HG03025 (cell line): ENCODE data around the gene PLPP1.
A peak's percentile ranks its signal among the peaks of the same experiment; 100 is the strongest.
"Not testable (repeated sequence)": the region's sequence is repeated elsewhere in the genome, so short reads cannot be mapped to it uniquely, and the experiment has no call there.

Experiments
- ATAC-seq: cut with Tn5 transposase; IDR thresholded peaks from one replicate; pipeline ENCODE4 v1.9.1; 2021; ENCODE audit warnings: mild to moderate bottlenecking, moderate library complexity; ENCODE audit not compliant: unreplicated experiment, low FRiP score

The PLPP1 gene

DNA sequence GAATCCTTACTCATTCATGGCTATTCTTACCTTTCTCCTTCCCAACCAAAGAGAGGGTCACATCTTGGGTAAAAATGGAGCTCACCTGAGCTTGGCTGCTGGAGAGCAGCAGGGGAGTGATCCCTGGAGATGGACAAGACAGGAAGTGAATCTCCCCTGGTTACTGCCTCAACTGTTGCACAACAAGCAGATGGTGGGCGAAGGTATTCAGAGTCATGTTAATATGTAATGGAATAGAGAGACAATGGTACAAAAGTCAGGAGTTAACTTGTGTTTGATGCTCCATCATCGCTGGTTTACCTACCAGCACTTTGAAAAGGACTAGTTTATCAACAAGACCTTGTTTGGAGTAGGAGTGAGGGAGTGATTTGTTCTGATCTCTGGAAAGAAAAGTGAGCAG is 13.0 kb upstream of the PLPP1 start:
- no peak for ATAC-seq

DNA sequence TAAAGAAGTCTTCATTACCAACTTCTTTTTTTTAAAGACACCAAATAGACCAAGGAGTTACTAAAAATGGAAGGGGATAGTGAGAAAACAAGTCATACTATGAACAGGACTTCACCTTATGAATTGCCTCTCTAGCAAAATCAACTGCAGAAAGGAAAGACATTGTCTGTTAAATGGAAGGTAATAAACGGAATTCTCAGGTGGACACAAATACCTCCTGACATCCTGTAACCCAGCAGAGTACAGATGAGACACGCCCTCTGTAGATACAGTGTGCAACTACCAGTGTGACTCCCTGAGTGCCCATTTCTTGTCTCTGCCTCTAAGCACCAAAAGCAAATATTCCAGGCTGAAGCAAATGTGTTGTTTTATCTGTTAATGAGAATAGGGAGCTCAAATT is 12.2 kb upstream of the PLPP1 start:
- ATAC-seq = no peak

DNA sequence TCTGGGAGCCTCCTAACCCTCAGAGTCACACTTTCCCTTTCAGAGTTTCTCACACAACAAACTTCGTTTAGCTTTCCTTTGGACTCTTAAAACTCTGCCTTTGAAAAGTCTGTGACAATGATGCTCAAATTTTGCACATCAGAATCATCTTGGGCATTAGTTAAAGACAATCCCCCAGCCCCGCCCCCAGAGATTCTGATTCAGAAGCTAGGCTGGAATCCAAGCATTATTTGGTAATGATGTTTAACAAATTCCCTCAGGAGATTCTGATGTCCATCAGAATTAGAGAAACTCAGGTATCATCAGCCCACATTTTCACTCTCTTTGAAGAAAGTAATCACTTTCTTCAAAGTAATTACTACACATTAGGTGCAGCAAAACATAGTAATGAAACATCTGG is 9.6 kb upstream of the PLPP1 start:
- no peak for ATAC-seq

- ATAC-seq = no peak
Measured at GRCh38 chr5:55541056-55541635, 6.4 kb upstream of the PLPP1 start.

DNA sequence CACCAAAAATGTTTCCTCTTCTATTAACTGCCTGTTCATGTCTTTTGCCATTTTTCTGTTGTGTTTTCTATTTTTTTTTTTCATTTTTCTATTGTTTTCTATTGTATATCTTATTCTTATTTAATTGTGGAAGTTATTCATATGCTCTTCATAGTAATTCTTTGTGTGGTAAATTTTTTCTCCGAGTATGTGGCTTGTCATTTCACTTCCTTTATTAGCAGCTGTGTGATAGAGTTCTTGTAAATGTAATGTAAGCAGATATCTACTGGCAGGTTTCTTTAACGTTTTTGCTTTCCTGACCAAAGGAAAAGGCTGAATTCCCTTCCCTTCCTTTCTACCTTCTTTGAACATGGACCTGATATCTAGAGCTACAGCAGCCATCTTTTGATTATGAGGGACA is 5.8 kb upstream of the PLPP1 start:
- no peak for ATAC-seq

DNA sequence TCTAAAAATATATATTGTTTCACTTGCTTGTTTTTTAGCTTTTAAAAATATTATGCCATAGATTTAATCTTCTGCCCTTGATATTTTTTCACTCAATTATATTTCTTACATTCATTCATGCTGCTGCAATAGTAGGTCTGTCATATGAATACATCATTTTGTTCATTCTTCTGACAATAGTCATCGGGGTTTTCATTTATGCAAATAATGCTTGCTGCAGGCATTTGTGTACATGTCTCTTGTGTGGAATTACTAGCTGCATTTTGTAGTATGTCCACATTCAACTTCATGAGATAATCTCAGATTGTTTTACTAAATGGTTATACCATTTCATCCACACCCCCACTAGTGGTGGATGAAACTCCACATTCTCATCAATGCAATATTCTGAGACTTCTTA is 5.3 kb upstream of the PLPP1 start:
- ATAC-seq = no peak

DNA sequence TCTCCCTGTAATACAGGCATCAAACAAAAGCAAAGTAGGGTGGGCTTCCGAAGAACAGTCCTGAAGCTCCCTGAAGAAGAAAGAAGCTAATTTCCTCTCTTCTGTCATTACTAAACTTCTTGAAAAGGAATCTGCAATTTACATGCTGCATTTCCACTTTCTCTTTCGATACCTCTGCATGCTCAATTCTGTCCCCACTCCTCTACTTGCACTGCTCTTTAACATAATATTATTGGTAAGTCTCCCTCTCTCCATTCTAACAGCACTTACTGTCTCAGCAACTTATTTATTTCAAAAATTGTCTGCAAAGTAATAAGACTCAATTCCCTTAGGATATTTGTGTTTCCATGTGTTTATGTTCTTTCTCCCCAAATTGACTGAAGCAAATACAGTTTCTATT is 3.9 kb upstream of the PLPP1 start:
- no peak for ATAC-seq

- ATAC-seq = not testable (repeated sequence)
Measured at GRCh38 chr5:55537315-55537714, 2.6 kb upstream of the PLPP1 start.

DNA sequence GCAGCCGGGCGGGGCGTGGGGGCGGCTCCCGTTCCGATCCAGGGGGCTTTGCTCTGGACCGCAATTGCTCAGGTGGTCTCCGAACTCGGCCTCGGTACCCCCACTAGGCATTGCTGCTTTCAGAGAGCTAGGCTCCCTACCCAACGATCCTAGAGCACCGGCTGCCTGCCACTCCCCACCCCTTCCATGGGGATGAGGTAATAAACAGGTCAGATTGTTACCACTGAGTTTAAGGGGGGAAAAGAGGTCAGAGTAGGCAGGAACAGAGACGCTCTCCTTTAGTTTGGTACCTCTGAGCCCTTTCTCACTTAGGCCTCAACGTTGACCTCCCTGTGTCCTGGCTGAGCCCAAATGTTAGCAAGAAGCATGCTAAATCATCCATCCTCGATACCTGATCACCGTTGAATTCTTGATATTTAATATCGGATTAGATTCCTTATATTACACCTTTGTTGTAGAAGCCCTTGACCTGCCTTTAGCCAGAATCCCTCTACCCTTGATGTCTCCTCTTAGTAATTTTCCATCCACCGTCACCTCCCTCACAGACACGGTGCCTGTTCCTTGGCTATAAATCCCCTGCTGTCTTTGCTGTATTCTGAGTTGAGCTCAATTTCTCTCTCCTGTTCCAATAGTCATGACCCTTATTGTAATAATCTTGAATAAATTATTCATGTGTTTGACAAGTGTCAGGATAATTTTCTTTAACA is 588 bp upstream of the PLPP1 start:
- ATAC-seq = peak; percentile 9

DNA sequence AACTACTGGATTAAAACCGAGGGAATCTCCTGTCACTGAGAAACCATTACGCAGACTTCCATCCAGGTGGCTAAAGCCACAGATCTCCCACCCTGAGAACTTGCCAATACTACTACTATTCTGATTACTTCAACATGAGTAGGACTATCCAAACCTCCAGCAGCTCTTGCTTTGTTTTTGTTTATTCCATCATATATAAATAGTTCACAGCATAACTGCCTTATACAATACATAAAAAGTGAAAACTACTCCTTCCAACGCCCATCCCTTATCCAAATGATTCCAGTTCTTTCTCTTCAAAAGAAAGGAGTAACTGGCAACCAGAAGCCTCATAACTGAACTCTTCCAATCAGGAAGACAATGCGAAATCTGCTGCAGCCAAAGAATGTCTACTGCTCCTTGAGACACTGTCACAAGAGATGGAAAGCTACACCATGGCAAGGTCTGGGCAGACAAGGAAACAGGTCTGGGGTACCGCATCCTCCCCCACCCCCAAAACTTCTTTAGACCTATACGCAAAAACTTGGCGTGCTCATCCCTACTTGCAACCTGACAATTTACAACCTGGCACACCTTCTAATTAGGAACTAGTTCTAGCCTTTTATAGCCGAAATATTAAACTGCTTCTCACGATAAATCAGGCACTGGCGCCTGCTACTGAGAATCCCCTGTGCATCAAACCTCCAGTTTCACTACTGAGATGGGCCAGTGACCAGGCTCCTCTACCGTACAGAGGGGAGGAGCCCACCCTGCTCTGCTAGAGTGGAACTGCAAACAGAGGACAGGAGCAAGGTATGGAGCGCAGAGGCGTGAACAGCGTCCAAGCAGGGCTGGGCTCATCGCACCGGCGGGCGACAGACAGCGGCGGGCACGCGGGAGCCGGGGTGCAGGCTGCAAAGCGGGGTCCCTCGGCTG is 986 bp downstream of the PLPP1 start:
- no peak for ATAC-seq

DNA sequence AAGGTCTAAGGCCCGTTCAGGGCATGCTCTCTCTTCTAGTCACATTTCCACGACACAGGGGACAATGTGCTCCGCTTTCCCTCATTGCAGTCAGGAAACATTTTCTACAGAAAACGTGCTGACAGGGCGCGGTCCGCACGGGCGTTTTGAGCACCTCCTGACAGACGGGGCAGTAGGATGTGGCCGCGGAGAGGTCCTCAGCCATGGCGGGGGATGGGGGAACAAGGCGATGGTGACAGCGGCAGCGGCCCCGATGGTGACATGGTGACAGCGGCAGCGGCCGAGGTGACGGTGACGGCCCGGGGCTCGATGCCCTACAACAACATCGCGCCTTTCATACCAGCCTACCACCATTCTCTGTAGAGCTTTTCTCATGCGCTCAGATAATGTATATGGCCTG is 4.1 kb downstream of the PLPP1 start:
- ATAC-seq = no peak

DNA sequence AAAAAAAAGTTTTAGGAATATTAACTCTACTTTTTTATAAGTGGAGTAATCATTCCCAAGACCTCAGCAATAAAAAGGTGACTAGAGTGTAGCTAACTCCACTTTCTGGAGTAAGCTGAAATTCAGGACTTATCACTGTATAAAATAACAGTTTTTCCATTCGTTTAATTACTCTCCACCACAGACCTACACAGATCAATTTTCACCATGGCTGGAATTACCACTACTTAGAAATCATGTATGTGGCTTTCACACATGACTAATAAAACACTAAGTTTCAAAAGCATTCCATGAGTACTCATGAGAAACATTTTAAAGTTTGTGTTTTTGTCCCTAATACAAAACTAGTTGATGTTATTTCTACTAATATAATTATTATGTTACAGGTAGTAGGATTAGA is 9.9 kb downstream of the PLPP1 start:
- ATAC-seq = no peak

DNA sequence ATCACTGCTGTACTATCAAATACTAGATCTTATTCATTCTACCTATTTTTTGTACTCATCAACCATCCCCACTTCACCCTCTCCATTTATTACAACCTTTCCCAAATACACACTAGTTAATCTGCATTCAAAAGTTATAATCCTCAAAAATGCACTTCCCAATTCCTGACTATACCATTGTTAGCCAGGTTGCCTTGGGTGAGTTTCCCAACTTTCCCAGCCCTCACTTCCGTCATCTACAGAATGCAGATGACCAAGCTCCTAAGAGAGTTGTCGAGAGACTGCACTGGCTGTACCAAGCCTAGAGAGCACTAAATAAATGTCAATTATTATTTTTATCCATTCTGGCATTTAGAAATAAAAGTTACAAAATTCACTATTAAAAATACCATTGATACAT is 11.5 kb downstream of the PLPP1 start:
- no peak for ATAC-seq

DNA sequence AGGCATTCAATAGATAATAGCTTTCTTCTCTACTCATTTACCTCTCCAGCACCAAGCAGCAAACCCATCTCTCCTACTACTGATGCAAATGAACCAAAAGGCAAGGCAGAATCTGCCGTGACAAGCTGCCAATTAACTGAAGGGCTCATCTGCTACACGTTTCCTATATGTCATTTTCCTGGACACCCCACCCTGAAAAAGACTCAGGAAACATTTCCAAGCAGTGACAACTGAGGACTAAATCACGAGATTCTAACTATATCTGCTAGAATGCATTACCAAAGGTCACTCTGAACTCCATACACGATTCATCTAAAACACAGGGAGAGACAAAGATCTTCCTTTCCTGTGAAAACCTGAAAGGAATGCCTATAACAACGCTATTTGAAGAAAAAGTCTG is 12.9 kb downstream of the PLPP1 start:
- no peak for ATAC-seq

DNA sequence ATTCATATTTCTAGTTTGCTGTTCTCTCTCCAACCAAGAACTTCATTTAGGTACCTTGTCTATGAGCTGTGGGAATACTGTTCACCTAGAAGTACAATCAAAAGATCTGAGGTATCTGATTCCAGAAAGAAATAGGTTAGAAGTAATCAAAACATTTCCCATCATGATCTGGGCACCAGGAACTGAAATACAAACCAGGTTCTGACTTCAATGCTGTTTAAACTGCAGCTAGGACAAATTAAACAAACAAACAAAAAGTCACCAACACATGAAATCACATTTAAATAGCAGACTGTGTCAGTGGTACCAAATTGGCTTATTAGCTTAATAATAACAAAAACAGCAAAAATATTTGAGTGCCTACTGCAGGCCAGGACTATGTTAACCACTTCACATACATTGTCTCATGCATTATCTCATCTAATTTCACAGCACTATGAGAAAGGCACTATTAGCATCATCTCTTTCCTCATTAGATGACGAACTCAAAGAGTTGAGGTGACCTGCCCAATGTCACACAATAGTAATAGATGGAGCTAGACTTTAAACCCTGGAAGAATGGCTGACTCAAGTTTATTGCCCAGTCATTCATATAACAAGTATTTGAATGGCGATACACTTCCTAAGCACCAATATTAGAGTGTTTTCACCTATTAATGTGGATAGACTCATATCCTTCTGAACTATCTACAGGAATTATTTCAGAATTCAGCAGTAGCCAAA is 14.5 kb downstream of the PLPP1 start:
- no peak for ATAC-seq

- no peak for ATAC-seq
Measured at GRCh38 chr5:55518831-55519390, 15.9 kb downstream of the PLPP1 start.

DNA sequence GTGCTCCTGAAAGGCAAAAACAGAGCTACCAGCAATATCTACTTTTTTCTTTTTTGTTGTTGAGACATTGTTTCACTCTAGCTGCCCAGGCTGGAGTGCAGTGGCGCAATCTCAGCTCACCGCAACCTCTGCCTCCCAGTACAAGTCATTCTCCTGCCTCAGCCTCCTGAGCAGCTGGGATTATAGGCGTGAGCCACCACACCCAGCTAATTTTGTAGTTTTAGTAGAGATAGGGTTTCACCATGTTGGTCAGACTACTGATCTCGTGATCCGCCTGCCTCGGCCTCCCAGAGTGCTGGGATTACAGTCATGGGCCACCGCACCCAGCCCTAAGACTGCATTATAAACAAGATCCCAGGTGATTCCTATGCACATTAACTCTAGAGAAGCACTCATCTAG is 17.0 kb downstream of the PLPP1 start:
- no peak for ATAC-seq

DNA sequence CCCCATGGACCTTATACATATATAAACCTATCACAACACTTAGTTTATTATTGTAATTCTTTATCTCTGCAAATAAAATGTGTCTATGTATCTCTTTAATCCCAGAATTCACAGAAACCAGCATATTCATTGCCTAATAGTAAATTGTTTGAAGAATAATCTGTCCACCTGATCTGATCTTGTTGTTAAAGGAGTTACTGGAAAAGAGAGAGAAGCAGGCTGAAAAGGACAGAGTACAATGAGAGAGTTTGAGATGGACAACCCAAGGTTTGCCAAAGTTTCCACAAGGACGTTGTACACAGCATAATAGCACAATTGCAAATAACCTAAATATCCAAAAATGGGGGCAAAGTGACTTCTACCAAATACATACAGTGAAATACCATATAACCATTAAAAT is 23.8 kb downstream of the PLPP1 start:
- ATAC-seq = no peak

- ATAC-seq = no peak
Measured at GRCh38 chr5:55510523-55510880, 24.3 kb downstream of the PLPP1 start.

- no peak for ATAC-seq
Measured at GRCh38 chr5:55509796-55510522, 24.8 kb downstream of the PLPP1 start.
